GM19463 (cell line): Measurements from ENCODE around the gene CDH9.
"Not testable (repeated sequence)": the region's sequence is repeated elsewhere in the genome, so short reads cannot be mapped to it uniquely, and the experiment has no call there.

Source experiments
- ATAC-seq: cut with Tn5 transposase; IDR thresholded peaks from one replicate; pipeline ENCODE4 v1.9.1; 2021; ENCODE audit warnings: mild to moderate bottlenecking, moderate library complexity; ENCODE audit not compliant: unreplicated experiment

CDH9 gene

DNA sequence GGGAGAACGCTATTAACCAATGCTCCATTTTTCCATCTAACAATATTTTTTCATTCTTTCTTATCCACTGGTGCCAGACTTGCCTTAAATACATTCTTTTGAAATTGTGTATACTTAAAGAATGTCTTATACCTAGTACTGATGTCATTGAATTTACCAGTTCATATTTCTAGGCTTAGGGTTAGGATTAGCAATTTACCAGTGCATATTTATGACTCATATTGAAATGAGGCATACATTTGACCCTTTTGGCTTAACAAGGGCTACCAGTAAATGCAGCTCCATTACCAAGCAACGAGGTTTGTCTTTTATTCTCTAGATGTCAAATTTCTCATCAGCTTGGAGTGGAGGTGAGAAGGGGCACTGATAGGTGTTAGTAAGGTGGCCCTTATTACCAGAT lies 89.5 kb downstream of the CDH9 start:
- ATAC-seq, result no peak

DNA sequence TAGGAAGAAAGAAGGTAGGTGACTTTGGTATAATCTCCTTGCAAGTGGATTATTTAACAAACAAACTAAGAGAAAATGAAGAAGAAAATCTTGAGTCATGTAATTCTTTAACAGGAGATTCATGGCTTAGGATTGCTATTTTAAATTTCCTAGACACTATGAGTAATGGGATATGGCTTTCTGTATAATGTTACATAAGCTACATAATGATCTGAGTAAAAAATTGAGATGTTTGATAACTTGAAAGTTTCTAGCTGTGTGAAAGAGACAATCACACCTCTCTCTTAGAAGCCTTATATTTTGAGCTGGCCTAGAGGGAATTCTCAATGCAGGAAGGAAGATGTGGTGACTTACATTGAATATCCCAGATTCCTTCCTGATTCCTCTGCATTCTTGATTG lies 92.5 kb downstream of the CDH9 start:
- no peak for ATAC-seq

GRCh38 chr5:26942481-26942880 lies 95.9 kb downstream of the CDH9 start:
- ATAC-seq, result no peak

DNA sequence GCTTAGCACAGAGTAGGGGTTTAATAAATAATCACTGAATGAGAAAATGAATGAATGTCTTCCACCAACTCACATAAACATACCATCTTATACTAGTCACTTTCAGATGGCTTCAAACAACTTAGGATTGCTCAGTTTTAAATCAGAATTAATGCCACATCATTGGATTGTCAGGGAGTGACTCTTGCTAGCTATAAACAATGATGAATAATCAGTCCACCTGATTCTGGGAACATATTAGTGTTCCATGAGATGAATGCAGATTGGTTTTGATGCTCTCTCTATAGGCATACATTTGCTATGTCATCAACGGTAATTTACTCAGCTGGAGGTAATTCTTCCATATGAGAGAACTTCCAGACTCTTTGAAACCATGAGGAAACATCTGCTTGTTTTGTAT lies 97.4 kb downstream of the CDH9 start:
- ATAC-seq, result no peak

DNA sequence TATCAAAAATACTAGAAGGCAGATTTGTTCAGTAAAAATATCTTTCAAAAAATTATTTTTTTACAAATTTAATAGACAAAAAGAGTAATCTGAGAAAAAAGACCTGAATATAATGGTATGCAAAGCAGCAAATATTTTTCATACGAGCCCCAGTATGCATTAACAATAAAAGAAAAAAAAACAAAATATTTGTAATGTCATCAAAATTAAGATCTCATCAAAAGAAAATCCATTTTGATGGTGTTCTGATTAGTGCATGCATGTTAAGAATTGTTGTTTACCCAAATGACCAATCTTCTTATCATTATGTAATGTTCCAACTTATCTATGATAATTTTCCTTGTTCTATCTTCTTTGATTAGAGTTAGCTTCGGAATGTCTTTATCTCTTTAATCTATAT lies 106.1 kb downstream of the CDH9 start:
- no peak for ATAC-seq

DNA sequence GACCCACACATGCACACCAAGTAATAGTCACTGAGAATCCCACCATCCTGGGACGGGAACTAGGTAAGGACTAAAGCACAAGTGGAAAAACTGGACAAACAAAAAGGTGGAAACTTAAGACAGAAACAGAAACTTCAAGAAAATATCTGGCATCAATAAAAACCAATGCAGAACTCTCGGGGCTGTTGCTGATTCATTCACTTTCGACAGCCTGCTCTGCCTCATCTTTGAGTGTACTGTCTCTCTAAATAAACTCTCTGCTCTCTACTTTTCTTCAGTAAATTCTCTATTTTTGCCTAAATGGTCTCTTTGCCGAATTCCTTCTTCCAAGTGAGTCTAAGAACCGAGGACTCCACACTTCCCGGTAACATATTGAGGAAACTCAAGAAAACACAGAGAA lies 116.9 kb downstream of the CDH9 start:
- no peak for ATAC-seq

DNA sequence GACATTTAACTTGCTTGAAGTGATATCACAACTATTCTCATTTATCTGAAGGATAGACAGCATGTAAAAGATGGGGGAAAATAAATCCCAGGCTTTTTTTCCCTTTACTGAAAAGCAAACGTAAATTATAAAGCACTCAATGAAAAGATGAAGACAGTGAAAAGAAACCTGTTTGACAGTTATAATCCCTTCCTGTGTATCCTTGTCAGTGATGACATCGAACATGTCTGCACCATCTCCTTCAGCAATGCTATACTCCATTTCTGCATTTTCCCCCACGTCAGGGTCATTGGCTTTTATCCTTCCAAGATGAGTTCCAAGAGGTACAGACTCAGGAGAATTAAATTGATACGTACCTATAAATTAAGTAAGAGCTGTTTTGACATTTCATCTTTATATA lies 134.9 kb downstream of the CDH9 start:
- no peak for ATAC-seq

DNA sequence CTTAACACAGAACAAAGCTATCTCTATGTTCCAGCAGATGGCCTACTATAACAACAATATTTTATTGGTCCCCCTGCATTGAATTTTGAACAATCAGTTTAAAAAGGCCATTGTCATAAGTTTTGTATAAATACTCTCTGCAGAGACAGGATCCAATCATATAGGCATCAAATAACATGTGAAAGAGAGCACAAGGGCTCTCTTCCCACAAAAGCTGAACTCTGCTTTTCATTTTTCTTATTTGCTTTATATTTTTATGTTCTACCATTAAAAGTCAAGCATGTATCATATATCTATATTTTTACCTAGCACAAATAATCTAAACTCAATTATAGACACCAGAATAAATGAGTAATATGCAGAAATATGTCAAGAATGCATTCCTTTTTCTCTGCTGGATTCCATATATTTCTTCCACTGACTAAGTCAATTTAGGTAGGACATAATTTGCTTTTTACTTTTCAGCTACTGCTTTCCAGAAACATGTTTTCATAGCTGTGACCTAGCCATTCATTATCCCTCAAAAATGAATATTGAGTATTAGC lies 143.6 kb downstream of the CDH9 start:
- no peak for ATAC-seq

GRCh38 chr5:26893078-26893477 lies 145.3 kb downstream of the CDH9 start:
- ATAC-seq, result no peak

GRCh38 chr5:26889815-26890214 lies 148.6 kb downstream of the CDH9 start:
- no peak for ATAC-seq

- ATAC-seq, result no peak
Measured at GRCh38 chr5:26884481-26884880, 153.9 kb downstream of the CDH9 start.

DNA sequence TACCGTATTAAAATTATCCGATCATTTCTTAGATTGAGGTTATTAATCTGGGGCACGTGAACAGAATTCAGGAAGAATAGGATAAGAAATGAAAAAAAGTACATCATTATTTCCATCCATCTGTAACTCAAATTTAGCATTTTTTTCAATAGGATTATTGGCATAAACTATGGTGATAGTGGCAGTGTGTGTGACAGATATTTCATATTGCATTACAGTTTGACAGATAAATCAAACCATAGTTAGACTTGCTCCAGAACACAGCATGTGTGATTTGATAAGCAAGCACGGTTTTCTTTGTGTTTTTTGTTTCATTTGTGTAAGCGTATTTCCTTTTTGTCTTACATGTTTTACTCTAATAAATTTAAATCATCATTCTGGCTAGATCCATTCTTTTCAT lies 155.0 kb downstream of the CDH9 start:
- ATAC-seq, result no peak

DNA sequence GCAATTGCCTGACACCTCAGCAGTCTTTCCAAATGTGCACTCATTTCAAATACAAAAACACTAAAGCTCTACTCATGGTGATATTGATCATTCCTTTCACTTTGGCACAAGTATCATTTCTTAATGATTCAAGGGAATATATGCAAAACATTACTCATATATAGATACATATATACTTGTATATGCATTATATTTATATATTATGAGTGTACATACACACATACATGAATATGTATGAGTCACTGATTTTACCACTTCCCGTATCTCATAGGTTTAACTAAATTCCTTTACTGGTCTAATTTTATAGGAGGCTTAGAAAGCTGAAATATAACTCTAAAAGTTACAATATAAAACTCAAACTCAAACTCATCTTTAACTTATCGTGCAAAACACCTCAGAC lies 156.5 kb downstream of the CDH9 start:
- no peak for ATAC-seq

- ATAC-seq, result no peak
Measured at GRCh38 chr5:26877154-26877553, 161.2 kb downstream of the CDH9 start.

GRCh38 chr5:26872337-26872736 lies 166.0 kb downstream of the CDH9 start:
- ATAC-seq, result no peak

DNA sequence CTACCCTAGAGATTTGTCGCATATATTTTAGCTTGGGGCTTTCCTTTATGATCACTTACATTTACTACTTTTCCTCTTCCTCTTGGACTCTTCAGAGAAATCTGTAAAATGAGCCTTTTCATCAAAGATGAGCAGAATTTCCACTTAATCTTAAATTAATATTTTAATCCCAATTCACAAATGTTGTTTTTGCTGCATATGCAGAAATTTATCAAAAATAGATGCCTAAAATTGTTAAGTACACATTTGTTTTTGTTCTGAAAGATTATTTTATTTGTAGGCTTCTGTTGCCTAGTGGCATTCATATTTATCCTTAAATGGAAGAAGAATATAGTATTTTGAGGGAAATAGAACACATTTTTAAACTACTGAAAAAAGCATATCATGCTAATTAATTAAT lies 168.6 kb downstream of the CDH9 start:
- ATAC-seq, result no peak

GRCh38 chr5:26868504-26868903 lies 169.9 kb downstream of the CDH9 start:
- no peak for ATAC-seq

GRCh38 chr5:26864061-26864460 lies 174.3 kb downstream of the CDH9 start:
- no peak for ATAC-seq

DNA sequence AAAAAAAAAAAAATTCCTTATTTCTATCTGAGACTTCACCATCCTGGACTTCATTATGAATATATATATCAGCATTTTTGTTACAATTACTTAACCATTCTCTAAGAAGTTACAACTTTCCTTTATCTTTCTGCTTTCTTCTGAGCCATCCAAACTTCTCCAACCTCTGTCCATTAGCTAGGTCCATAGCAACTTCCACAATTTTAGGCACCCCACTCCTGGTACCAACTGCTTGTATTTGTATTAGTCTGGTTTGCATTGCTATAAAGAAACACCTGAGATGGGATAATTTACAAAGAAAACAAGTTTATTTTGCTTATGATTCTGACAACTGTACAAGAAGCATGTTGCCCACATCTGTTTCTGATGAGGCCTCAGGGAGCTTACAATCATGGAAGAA lies 182.1 kb downstream of the CDH9 start:
- ATAC-seq, result no peak

DNA sequence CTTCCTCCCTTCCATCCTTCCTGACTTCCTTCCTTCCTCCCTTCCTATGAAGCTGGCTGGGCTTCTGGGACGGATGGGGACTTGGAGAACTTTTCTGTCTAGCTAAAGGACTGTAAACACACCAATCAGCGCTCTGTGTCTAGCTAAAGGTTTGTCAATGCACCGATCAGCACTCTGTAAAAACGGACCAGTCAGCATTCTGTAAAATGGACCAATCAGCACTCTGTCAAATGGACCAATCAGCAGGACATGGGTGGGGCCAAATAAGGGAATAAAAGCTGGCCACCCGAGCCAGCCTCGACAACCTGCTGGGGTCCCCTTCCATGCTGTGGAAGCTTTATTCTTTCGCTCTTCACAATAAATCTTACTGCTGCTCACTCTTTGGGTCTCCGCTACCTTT lies 185.9 kb downstream of the CDH9 start:
- ATAC-seq, result not testable (repeated sequence)

DNA sequence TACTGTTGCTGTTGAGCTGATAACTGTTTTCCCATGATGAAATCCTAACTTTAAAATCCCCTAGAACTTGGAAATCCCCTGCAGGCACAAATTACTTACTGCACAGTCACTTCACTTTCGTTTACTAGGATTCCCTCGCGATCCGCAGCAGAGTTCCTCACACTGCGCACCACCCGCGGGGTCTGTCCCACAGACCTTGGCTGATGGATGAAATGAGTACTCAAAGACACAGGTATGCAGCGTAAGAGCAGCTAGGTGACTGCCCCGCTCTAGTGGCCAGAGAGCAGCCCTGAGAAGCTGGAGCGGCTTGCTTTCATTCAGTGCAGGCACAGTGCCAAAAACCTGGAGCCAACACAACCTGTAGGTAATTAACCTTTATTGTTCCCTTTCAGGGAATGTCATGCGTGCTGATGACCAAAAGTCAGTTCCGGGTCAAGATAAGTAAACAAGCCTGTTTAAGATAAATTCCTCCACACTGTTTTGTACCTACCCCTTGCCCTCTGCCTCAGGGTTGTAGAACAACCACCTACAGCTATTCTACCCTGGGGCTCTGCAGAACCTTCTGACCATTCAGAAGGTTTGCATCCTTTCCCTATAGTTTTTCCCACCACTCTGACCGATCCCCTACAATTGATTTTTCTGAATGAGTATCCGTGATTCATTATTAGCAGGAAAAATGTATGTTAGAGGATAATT lies 191.2 kb downstream of the CDH9 start:
- ATAC-seq, result no peak

GRCh38 chr5:26843677-26844076 lies 194.7 kb downstream of the CDH9 start:
- ATAC-seq, result no peak

- no peak for ATAC-seq
Measured at GRCh38 chr5:26833596-26833995, 204.8 kb downstream of the CDH9 start.
